PC-3 (cell line): Measurements from ENCODE around the gene PTCD2.

Experiments
- EZH2 ChIP-seq: fragments of 300-600 bp; sonication (generic); IDR thresholded peaks from one replicate; pipeline ENCODE4 v1.6.1; 2017; ENCODE audit warnings: antibody characterized with exemption, mild to moderate bottlenecking, low read length; ENCODE audit not compliant: unreplicated experiment
- EZH2phosphoT487 ChIP-seq: fragments of 300-600 bp; sonication (generic); IDR thresholded peaks from 2 replicates; pipeline ENCODE4 v1.6.1; 2018; ENCODE audit warnings: mild to moderate bottlenecking, antibody characterized with exemption, low read length, borderline replicate concordance
- TF ChIP-seq, protein P1 (sequence below): fragments of 300-600 bp; sonication (generic); conservative IDR thresholded peaks from 2 replicates; pipeline ENCODE4 v1.5.1; 2017; ENCODE audit warnings: antibody characterized with exemption, low read depth, mild to moderate bottlenecking, low read length

DNA sequence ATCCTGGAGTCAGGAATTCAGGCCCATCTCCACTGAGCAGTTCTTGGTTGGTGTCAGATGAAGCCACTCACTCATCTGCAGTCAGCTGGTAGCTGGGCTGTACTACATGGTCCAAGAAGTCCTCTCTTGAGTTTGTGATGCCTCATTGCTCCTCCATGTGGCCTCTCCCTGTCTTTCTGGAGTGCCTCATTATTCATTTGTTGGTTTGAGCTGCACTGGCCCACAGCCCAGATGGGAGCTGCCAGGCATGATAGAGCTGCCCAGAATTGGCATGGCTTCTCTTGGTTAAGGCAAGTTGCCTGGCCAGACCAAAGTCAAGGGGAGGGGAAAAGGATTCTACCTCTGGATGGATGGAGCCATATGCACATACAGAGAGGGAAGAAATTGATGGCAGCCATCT, 8.0 kb downstream of the PTCD2 start:
- no peak for TF ChIP-seq EZH2phosphoT487
- TF ChIP-seq, protein P1, sequence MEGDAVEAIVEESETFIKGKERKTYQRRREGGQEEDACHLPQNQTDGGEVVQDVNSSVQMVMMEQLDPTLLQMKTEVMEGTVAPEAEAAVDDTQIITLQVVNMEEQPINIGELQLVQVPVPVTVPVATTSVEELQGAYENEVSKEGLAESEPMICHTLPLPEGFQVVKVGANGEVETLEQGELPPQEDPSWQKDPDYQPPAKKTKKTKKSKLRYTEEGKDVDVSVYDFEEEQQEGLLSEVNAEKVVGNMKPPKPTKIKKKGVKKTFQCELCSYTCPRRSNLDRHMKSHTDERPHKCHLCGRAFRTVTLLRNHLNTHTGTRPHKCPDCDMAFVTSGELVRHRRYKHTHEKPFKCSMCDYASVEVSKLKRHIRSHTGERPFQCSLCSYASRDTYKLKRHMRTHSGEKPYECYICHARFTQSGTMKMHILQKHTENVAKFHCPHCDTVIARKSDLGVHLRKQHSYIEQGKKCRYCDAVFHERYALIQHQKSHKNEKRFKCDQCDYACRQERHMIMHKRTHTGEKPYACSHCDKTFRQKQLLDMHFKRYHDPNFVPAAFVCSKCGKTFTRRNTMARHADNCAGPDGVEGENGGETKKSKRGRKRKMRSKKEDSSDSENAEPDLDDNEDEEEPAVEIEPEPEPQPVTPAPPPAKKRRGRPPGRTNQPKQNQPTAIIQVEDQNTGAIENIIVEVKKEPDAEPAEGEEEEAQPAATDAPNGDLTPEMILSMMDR = no peak
- no peak for TF ChIP-seq EZH2
